Retina (tissue), 1 donor: ENCODE measurements around the gene CLASP2.
A peak's percentile ranks its signal among the peaks of the same experiment; 100 is the strongest.
"Not testable (repeated sequence)": the region's sequence is repeated elsewhere in the genome, so short reads cannot be mapped to it uniquely, and the experiment has no call there.

Experiments used
- DNase-seq: peaks from one replicate; pipeline ENCODE4 v3.0.0-alpha.2; 2016

CLASP2 gene

DNA sequence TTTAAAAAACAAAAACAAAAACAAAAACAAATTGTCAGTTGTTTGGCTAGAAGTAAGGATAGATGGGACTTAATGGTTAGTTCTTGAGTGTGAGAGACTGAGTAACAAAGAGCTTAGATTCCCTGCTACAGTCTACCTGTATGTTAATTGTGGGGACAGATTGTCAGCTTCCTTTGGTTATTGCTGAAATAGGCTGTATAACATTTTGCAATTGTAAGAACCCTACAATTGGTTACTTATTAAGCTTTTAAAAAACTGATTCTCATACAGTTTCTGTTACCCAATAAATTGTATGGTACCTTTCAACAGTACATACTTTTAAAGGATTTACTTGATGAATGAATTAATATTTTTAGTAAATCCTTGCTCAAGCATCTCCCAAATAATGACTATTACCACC, 35.3 kb downstream of the CLASP2 start:
- no peak for DNase-seq

- DNase-seq: no peak
Observed at GRCh38 chr3:33681667-33682066, 36.4 kb downstream of the CLASP2 start.

GRCh38 chr3:33678073-33678472, 40.0 kb downstream of the CLASP2 start:
- no peak for DNase-seq

GRCh38 chr3:33673436-33673835, 44.6 kb downstream of the CLASP2 start:
- not testable (repeated sequence) for DNase-seq

- no peak for DNase-seq
Observed at GRCh38 chr3:33668618-33669017, 49.4 kb downstream of the CLASP2 start.

- DNase-seq: no peak
Observed at GRCh38 chr3:33665294-33665693, 52.8 kb downstream of the CLASP2 start.

DNA sequence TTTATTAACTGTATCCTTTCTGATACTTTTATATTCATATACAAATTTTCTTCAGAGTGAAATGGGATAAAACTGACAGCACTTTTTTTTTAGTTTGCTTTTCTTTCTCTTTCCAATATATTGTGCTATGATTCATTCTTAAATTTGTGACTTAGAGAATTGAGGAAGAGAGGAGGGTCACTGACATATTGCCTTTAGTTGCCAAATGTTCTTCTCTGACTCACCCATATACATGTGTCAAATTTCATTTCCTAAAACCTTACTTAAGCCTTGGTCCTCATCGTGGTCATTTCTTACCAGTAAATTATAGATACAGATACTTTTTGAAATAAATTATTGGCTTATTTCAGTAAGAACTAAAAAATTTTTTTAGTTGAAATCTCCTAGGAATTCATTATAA, 53.9 kb downstream of the CLASP2 start:
- DNase-seq: no peak

GRCh38 chr3:33663042-33663441, 55.0 kb downstream of the CLASP2 start:
- DNase-seq: no peak

- DNase-seq: no peak
Observed at GRCh38 chr3:33659856-33660434, 58.1 kb downstream of the CLASP2 start.

GRCh38 chr3:33658991-33659848, 58.8 kb downstream of the CLASP2 start:
- DNase-seq: peak; percentile 93

DNA sequence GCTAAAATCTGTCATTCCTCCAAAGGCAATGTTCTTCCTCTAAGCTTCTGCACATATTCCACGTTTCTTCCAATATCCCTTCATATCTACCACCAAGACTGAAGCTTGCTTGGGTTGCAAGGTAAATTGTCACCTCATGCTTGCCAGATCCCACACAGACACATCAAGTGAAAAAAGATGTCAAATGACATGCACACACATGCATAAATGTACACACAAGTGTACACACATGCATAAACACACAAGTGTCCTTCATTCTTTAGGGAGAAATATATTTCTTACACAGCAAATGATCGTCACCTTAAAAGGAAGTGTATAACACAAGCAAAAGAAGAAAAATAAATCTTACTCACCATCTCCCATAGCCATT, 59.4 kb downstream of the CLASP2 start:
- no peak for DNase-seq

DNA sequence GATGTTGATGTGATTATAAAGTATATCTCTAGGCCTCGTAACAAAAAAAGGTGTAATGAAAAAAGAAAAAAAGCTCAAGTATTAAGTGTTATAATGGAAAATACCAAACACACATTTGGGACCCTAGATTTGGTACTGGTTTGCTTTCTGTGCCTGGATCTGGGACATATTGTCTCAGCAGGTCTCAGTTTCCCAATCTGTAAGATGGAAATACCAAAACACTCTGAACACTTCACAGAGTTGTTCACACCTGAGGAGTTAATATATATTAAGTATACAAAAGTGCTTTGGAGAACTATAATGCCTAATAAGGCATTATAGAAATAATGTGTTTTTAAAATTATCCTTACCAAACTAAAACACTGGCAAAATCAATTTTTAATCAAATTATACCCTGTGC, 60.0 kb downstream of the CLASP2 start:
- DNase-seq: no peak

DNA sequence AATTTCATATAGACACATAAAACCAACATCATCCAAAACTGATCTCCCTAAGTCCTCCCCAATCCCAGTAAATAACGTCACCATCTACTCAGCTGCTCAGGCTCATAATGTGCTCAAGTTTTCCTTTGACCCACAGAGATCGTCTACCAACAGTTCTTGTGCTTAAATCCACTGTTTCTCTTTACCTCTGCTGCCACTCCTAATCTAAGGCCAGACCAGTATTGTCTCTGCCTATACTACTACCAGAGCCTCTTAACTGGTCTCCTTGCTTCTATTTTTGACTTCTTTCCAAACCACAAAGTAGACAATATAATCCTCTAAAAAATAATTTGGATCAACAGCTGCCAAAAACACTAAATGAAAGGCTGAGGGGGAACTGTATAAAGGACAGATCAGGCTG, 65.3 kb downstream of the CLASP2 start:
- no peak for DNase-seq

GRCh38 chr3:33651101-33651500, 67.0 kb downstream of the CLASP2 start:
- DNase-seq: not testable (repeated sequence)

DNA sequence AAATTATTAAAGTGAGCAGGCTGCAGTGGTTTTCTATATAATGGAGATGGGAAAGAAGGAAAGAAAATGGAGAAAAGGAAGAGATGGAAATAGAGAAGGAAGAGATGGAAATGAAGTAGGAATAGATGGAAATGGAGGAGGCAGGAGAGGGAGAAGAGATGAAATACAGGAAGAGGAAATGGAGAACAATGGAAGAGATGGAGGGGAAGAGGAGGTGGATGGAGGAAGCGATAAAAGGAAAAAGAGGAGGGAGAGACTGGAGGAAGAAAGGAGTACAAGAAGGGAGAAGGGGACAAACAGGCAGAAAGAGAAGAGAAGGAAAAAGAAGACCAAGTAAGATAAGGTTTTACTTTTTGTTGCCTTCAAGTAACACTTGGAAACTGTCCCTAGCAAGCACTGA, 67.6 kb downstream of the CLASP2 start:
- no peak for DNase-seq

GRCh38 chr3:33648793-33649192, 69.3 kb downstream of the CLASP2 start:
- DNase-seq: no peak

DNA sequence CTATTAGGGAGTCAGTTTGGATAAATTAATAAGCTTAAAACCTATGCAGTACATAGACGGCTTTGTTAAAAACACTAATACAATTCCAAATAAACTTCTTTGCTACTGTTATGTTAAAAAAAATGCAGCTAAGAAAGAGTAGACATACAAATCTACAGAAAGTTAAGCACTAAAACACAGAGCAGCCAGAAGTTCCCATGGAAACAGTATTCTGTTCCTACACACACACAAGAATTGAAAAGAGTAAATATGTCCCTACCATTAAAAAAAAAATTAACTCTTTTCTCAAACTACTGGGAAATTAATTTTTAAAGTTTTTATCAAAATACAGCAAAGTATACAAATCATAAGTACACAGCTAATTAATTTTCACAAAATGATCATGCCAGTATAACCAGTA, 71.6 kb downstream of the CLASP2 start:
- DNase-seq: no peak

DNA sequence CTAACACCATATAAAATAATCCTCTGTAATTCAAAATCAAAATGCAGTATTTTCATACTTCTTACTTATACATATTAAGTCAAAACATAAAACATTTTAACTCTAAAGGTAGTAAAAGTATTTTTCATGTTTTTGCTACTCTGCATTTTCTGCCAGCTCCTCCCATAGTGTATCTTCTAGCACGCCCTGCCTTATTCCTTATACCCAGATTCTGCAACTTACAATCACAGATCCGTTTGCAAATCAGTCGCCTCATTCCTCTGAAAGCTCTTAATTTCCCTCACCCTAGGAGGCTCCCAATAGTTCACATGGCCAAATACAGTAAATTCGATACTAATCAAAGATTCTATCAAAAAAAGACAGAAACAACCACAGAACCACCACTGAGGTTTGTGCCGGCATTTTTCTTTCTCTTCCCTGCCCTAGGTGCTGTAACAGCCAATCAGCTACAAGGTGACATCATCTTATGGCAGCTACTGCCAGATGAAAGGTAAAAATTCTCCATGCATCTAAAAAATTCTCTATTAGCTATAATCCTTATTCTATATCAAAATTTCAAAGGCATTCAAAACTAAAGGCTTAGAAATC, 72.9 kb downstream of the CLASP2 start:
- DNase-seq: peak; percentile 80

DNA sequence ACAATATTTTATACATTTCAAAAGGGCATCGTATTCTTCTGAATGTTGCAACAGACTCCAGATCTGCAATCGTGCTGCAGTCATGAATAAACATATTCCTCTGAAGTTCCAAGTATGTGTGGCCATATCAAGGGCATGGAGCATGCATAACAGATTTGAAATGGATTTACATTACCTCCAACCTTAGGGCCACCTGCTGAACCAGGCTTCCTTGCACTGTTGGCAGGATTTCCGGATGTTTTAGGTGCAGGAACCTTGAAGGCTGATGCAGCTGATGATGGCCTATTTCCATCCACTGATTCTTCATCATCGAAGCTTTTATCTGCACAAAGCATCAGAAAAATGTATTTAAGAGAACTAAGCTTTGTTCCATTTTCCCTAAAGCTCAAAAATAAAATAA, 73.5 kb downstream of the CLASP2 start:
- peak; percentile 25 for DNase-seq

DNA sequence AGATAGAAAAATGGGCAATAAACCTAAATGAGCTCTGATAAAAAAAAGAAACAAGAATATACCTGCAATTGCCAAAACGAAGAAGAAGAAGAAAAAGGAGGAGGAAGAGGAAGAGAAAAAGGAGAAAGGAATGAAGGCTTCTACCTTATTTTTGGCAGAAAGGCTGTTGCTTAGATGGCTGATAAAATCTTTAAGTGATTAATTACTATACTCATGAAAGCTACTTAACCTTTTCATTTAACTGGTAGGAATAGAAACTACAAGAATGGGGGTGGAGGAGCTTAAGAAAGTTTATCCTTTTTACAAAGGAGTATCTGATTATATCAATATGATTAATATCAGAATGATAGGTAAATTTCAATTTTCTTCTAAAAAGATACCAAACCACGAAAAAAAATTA, 75.2 kb downstream of the CLASP2 start:
- DNase-seq: no peak

GRCh38 chr3:33639889-33640288, 78.2 kb downstream of the CLASP2 start:
- no peak for DNase-seq

DNA sequence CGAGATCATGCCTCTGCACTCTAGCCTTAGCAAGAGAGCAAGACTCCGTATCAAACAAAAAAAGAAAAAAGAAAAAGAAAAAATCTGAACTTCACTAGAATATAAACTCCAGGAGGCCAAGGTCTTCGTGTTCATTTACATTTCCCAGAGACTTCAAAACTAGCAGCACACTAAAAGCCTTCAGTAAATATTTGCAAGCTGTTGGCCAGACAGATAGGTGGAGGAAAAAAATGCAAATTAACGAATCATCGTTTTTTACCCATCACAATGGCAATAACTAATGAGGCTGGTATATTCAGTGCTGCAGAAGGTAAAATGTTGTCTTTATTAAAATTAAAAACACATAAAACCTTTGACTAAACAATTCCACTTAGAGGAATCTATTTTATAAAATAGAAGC, 80.6 kb downstream of the CLASP2 start:
- DNase-seq: no peak

GRCh38 chr3:33636125-33636850, 81.8 kb downstream of the CLASP2 start:
- peak; percentile 55 for DNase-seq

GRCh38 chr3:33634262-33634661, 83.8 kb downstream of the CLASP2 start:
- no peak for DNase-seq
